ENCODE data around the gene PCDHB10.
"Not testable (repeated sequence)": the region's sequence is repeated elsewhere in the genome, so short reads cannot be mapped to it uniquely, and the experiment has no call there.

The PCDHB10 gene

DNA sequence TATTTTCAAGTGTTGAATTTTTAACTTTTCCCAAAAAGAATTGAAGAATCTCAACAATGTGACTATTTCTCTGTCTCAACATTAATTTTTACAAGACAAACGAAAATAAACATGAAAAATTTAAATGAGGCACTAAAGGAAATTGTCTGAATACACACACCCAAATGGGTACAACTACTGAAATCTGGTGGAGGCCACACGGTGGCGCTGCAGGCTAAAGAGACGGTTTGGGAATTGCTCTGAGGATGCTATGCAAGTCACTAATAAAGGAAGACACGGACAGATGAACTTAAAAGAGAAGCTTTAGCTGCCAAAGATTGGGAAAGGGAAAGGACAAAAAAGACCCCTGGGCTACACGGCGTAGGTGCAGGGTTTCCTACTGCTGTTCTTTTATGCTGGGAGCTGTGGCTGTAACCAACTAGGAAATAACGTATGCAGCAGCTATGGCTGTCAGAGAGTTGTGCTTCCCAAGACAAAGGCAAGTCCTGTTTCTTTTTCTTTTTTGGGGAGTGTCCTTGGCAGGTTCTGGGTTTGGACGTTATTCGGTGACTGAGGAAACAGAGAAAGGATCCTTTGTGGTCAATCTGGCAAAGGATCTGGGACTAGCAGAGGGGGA is at the start of gene PCDHB10:
Gene PCDHB10, plus strand, starts transcription at position 244 of the 616 bp plus-strand sequence. Its CDS starts 200 bp downstream, at position 444.
- DNase-seq (ENCODE audit: low spot score): peak; percentile 58

DNA sequence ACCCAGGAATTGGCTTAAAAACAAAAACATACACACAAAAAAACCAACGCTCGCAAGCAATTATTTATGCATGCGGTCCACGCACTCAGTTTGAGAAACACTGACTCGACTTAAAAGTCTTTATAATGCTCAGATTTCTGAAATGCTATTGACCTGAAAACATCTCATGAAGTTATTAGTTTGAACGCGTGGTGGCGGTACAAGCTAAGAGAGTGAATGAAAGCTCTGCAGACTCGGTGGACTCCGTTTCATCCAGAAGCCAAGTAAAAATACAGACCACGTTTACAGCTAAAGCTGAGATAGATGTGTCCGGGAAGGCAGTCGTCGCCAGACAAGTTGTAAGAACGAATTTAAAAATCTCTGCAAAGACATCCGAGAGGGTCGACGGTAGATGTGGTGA is 42.3 kb upstream of the PCDHB10 start, which contains the start of gene PCDHB6:
Gene PCDHB6, plus strand, starts transcription at position 246 of the 400 bp plus-strand sequence. CDS start 201 bp downstream, outside the sequence.
- peak; percentile 58 for DNase-seq (ENCODE audit: low spot score)

DNA sequence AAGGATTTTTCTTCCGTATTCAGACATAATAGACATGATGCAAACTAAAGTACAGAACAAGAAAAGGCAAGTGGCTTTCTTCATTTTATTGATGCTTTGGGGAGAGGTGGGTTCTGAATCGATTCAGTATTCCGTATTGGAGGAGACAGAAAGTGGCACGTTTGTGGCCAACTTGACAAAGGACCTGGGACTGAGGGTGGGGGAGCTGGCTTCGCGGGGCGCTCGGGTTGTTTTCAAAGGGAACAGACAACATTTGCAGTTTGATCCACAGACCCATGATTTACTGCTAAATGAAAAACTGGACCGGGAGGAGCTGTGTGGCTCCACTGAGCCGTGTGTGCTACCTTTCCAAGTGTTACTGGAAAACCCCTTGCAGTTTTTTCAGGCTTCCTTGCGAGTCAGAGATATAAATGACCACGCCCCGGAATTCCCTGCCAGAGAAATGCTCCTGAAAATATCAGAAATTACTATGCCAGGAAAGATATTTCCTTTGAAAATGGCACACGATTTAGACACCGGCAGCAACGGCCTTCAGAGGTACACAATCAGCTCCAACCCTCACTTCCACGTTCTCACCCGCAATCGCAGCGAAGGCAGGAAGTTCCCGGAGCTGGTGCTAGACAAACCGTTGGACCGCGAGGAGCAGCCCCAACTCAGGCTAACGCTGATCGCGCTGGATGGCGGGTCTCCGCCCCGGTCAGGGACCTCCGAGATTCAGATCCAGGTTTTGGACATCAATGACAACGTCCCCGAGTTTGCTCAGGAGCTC is 41.7 kb upstream of the PCDHB10 start:
- DNase-seq (ENCODE audit: low spot score): no peak

DNA sequence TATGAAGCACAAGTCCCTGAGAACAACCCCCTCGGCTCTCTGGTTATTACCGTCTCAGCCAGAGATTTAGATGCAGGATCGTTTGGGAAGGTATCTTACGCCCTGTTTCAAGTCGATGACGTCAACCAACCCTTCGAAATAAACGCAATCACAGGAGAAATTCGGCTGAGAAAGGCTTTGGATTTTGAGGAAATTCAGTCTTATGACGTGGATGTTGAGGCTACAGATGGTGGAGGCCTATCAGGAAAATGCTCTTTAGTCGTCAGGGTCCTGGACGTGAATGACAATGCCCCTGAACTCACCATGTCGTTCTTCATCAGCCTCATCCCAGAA is 41.2 kb upstream of the PCDHB10 start:
- no peak for DNase-seq (ENCODE audit: low spot score)

DNA sequence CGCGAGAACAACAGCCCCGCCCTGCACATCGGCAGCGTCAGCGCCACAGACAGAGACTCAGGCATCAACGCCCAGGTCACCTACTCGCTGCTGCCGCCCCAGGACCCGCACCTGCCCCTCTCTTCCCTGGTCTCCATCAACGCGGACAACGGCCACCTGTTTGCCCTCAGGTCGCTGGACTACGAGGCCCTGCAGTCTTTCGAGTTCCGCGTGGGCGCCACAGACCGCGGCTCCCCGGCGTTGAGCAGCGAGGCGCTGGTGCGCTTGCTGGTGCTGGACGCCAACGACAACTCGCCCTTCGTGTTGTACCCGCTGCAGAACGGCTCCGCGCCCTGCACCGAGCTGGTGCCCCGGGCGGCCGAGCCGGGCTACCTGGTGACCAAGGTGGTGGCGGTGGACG is 40.5 kb upstream of the PCDHB10 start:
- not testable (repeated sequence) for DNase-seq (ENCODE audit: low spot score)

DNA sequence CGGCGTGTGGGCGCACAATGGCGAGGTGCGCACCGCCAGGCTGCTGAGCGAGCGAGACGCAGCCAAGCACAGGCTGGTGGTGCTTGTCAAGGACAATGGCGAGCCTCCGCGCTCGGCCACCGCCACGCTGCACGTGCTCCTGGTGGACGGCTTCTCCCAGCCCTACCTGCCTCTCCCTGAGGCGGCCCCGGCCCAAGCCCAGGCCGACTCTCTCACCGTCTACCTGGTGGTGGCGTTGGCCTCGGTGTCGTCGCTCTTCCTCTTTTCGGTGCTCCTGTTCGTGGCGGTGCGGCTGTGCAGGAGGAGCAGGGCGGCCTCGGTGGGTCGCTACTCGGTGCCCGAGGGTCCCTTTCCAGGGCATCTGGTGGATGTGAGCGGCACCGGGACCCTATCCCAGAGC is 40.1 kb upstream of the PCDHB10 start:
- DNase-seq (ENCODE audit: low spot score): not testable (repeated sequence)

DNA sequence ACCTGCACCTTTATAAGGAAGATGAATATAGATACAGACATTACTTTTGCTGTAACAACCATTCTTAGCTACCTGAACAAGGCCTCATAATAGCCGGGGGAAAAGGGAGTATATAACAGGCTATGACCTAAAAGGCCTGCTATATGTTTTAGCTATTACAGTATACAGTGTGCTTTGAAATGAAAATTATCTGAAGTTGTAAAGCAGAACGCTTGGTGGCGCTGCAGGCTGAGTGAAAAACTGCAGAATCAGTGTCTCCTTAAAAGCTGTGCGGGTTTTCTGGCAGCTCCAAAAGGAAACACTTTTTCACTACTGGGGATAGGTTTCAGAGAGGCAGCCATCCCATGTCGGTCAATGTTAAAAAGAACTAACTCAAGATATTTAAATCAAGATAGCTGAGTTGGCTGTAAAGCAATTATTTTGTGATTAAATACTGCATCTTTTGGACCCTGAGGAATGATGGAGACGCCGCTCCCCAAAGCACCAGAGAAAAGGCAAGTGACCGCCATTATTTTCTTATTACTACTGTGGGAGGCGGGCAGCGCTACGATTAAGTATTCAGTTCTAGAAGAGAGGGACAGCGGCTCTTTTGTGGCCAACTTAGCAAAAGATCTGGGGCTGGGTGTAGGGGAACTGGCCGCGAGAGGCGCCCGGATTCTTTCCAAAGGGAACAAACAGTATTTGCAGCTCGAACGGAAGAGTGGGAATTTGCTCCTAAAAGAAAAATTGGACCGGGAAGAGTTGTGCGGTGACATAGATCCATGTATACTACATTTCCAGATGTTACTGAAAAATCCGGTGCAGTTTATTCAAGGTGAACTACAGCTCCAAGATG is 36.4 kb upstream of the PCDHB10 start:
- DNase-seq (ENCODE audit: low spot score): no peak

DNA sequence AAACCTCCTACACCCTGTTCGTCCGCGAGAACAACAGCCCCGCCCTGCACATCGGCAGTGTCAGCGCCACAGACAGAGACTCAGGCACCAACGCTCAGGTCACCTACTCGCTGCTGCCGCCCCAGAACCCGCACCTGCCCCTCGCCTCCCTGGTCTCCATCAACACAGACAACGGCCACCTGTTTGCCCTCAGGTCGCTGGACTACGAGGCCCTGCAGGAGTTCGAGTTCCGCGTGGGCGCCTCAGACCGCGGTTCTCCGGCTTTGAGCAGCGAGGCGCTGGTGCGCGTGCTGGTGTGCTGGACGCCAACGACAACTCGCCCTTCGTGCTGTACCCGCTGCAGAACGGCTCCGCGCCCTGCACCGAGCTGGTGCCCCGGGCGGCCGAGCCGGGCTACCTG is 34.8 kb upstream of the PCDHB10 start:
- DNase-seq (ENCODE audit: low spot score): not testable (repeated sequence)

DNA sequence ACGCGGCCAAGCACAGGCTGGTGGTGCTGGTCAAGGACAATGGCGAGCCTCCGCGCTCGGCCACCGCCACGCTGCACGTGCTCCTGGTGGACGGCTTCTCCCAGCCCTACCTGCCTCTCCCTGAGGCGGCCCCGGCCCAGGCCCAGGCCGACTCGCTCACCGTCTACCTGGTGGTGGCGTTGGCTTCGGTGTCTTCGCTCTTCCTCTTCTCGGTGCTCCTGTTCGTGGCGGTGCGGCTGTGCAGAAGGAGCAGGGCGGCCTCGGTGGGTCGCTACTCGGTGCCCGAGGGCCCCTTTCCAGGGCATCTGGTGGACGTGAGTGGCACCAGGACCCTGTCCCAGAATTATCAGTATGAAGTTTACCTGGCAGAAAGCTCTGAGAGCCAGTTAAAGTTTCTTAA is 34.3 kb upstream of the PCDHB10 start:
- DNase-seq (ENCODE audit: low spot score): not testable (repeated sequence)

DNA sequence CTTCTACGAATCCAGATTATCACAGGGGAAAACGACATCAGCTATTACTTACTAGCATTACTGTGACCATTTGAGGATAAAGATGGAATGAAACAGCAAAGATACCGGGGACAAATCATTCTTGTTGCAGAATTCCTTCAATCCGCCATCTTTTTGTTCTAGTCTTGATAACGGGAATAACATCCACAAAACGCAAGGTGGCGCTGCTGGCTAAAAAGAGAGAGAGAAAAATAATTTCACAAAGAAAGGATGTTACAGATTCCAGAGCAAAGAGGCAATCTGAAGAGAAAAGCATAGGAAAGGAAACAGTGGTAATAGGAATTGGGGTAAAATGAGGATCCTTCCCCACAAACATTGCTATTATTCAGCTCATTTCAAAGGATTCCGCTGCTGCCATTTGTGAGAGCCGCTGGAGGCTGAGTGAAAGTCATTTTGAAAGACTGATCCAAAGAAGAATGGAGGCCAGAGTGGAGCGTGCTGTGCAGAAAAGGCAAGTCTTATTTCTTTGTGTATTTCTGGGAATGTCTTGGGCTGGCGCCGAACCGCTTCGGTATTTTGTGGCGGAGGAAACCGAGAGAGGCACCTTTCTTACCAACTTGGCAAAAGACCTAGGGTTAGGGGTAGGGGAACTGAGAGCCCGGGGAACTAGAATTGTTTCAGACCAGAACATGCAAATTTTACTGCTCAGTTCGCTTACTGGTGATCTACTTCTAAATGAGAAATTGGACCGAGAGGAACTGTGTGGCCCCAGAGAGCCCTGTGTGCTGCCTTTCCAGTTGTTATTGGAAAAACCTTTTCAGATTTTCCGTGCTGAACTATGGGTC is 19.6 kb upstream of the PCDHB10 start, which contains the start of gene PCDHB7:
Gene PCDHB7, plus strand, starts transcription at position 264 of the 824 bp plus-strand sequence. Its CDS starts 192 bp downstream, at position 456.
- DNase-seq (ENCODE audit: low spot score): peak; percentile 67

DNA sequence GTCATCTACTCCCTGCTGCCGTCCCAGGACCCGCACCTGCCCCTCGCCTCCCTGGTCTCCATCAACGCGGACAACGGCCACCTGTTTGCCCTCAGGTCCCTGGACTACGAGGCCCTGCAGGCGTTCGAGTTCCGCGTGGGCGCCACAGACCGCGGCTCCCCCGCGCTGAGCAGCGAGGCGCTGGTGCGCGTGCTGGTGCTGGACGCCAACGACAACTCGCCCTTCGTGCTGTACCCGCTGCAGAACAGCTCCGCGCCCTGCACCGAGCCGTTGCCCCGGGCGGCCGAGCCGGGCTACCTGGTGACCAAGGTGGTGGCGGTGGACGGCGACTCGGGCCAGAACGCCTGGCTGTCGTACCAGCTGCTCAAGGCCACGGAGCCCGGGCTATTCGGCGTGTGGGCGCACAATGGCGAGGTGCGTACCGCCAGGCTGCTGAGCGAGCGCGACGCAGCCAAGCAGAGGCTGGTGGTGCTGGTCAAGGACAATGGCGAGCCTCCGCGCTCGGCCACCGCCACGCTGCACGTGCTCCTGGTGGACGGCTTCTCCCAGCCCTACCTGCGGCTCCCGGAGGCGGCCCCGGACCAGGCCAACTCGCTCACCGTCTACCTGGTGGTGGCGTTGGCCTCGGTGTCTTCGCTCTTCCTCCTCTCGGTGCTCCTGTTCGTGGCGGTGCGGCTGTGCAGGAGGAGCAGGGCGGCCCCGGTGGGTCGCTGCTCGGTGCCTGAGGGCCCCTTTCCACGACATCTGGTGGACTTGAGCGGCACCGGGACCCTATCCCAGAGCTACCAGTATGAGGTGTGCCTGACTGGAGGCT is 17.7 kb upstream of the PCDHB10 start:
- not testable (repeated sequence) for DNase-seq (ENCODE audit: low spot score)

DNA sequence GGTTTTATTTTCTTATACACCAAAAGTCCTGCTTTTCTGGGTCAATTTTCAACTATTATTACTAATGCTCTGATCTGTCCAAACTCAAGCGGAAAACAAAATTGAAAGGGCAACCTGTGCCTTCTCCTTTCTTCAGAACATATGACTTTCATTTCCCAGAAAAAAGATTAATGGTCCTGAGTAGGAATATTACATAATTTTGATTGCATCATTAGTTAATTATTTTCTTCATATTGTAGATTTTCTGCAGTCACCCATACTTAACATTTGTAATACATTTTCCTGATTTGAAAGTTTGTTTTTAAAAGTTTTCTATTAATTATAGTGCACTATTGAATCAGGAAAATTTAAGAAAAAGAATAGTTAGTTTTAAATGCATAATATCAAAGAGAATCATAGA is 16.2 kb upstream of the PCDHB10 start:
- DNase-seq (ENCODE audit: low spot score): no peak

DNA sequence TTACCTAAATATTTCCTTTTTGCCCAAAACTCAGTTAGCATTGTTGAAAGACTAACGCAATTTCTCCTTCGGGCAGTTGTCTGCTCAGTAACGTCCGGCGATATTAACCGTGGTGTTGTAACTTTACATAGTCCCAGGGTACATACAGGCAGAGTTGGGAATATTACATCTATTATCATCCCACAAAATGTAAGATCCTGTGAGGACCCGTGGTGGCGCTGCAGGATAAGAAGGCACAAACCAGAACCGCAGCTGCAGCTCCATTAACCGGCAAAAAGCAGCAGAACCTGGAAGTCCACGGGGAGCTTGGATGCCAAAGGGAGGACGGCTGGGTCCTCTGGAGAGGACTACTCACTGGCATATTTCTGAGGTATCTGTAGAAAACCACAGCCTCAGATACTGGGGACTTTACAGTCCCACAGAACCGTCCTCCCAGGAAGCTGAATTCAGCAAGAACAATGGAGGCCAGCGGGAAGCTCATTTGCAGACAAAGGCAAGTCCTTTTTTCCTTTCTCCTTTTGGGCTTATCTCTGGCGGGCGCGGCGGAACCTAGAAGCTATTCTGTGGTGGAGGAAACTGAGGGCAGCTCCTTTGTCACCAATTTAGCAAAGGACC is 14.5 kb upstream of the PCDHB10 start, which contains the start of gene PCDHB8:
Gene PCDHB8, plus strand, starts transcription at position 214 of the 615 bp plus-strand sequence. Its CDS starts 245 bp downstream, at position 459.
- DNase-seq (ENCODE audit: low spot score): peak; percentile 56

DNA sequence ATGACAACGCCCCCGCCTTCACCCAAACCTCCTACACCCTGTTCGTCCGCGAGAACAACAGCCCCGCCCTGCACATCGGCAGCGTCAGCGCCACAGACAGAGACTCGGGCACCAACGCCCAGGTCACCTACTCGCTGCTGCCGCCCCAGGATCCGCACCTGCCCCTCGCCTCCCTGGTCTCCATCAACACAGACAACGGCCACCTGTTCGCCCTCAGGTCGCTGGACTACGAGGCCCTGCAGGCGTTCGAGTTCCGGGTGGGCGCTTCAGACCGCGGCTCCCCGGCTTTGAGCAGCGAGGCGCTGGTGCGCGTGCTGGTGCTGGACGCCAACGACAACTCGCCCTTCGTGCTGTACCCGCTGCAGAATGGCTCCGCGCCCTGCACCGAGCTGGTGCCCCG is 12.8 kb upstream of the PCDHB10 start:
- not testable (repeated sequence) for DNase-seq (ENCODE audit: low spot score)

DNA sequence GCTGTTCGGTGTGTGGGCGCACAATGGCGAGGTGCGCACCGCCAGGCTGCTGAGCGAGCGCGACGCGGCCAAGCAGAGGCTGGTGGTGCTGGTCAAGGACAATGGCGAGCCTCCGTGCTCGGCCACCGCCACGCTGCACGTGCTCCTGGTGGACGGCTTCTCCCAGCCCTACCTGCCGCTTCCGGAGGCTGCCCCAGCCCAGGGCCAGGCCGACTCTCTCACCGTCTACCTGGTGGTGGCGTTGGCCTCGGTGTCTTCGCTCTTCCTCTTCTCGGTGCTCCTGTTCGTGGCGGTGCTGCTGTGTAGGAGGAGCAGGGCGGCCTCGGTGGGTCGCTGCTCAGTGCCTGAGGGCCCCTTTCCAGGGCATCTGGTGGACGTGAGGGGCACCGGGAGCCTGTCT is 12.3 kb upstream of the PCDHB10 start:
- not testable (repeated sequence) for DNase-seq (ENCODE audit: low spot score)

DNA sequence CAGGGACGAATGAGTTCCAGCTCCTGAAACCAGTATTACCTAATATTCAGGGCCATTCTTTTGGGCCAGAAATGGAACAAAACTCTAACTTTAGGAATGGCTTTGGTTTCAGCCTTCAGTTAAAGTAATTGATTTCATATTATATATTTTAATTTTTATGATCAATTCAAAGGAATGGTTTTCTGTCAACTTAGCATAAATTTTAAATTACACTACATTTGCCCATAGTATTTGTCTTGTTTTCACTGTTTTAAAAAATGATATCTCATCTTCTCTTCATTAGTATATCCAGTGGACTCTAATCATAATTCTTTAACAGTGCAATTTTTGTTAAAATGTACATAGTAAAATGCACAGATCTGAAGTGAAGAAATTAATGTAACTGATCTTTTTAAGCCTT is 11.8 kb upstream of the PCDHB10 start:
- DNase-seq (ENCODE audit: low spot score): no peak

DNA sequence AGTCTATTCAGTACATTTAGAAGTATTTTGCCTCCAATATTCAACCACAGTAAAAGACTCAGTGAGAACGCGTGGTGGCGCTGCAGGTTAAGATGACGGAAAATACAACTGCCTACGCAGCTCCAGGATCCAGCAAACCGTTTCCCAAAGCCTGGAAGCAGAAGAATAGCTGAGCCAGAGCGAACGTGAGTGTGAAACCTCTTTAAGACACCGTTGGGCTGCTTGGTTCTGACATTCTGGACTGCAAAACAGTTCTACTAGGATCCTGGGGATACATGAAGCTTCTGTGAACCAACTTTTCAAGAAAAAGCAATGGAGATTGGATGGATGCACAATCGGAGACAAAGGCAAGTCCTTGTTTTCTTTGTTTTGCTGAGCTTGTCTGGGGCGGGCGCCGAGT is 9.9 kb upstream of the PCDHB10 start, which contains the start of gene PCDHB16:
Gene PCDHB16, plus strand, starts transcription at position 140 of the 400 bp plus-strand sequence. Its CDS starts 173 bp downstream, at position 313.
- DNase-seq (ENCODE audit: low spot score): peak; percentile 67

DNA sequence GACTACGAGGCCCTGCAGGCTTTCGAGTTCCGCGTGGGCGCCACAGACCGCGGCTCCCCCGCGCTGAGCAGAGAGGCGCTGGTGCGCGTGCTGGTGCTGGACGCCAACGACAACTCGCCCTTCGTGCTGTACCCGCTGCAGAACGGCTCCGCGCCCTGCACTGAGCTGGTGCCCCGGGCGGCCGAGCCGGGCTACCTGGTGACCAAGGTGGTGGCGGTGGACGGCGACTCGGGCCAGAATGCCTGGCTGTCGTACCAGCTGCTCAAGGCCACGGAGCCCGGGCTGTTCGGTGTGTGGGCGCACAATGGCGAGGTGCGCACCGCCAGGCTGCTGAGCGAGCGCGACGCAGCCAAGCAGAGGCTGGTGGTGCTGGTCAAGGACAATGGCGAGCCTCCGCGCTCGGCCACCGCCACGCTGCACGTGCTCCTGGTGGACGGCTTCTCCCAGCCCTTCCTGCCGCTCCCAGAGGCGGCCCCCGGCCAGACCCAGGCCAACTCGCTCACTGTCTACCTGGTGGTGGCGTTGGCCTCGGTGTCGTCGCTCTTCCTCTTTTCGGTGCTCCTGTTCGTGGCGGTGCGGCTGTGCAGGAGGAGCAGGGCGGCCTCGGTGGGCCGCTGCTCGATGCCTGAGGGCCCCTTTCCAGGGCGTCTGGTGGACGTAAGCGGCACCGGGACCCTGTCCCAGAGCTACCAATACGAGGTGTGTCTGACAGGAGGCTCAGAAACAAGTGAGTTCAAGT is 7.9 kb upstream of the PCDHB10 start:
- not testable (repeated sequence) for DNase-seq (ENCODE audit: low spot score)

DNA sequence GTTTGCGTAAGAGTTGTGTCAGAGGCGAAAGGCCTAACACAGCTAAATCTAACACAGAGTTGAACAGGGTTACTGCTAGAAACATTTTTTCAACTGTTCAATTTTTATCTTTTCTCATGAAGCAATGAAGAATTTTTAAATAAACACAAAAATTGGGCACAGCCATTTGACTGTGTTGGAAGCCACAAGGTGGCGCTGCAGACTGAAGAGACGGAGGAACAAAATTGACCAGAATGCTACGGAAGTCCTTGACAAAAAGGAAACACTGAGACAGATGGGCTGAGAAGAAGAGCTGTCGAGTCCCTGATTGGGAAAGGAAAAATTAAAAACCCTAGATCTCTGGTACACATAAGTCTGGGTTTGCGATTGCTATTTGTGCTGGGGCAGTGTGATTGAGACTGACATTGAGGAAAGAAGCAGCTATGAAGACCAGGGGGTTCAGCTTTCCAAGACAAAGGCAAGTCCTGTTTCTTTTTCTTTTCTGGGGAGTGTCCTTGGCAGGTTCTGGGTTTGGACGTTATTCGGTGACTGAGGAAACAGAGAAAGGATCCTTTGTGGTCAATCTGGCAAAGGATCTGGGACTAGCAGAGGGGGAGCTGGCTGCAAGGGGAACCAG is 5.1 kb upstream of the PCDHB10 start, which contains the start of gene PCDHB9:
Gene PCDHB9, plus strand, starts transcription at position 265 of the 616 bp plus-strand sequence. Its CDS starts 158 bp downstream, at position 423.
- peak; percentile 51 for DNase-seq (ENCODE audit: low spot score)
